ENCODE data around the gene RHBDF1.
A peak's percentile ranks its signal among the peaks of the same experiment; 100 is the strongest.

The RHBDF1 gene

DNA sequence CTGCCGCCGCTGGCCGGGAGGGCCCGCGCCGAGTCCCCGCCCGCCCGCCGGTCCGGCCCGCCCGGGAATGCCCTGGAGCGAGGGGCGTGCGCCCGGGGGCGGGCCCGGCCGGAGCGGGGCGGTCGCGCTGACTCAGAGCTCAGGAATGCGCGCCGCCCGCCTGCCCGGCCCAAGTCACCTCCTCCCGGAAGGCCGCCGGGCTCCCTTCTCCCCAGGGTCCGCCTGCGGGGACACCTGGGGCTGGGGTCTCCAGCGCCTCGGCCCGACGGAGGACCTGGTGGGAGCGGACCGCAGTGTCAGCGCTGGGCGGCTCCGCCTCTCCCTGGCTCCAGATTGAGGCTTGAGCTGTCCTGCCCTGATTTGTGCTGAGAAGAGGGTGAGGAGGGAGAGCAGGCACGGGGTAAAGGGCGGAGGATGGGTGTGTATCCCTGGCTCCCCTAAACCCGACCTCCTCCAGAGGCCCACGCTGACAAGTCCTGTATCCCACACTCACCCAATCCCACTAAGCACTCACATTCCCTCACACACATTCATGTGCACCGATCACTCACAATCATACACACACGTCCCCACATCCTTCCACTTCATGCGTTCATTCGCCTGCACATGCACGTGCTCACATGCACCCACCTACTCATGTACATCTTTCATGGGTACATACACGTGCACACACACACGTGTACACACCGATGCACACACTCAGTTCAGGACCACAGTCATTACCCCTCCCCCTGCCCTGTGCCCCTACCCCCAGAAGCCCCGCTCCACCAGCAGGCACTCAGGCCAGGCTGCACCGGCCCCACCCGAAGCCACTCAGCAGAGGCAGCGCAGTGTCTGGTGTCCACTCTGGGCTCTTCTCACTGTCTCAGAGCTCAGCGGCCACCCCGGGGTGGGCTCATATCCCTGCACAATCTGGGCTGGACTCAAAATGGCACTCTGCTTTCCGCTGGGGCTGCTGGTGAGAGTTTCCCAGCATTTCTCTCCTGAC lies at the start of gene RHBDF1:
TSS of gene RHBDF1 (minus strand) at position 71 of the 988 bp plus-strand sequence. CDS start 7,616 bp downstream, outside the sequence.
- DNase-seq = no peak

DNA sequence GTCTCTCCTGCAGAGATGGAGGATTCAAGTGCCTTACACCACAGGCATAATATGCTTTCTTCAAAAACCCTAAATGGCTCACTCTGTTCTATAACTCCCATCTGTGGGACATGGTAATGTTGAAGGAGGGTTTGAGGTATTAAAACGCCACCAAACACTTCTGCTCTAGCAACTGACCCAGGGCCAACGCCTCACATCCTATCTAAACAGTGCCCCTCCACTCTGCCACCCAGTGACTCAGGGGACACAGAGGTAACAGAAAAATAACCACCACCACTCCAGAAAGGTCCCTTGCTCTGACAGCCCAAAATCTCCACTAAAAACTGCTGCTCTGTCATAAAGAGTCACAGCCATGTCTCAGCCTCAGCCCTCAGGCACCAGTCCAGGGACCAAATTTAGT lies 48.3 kb upstream of the RHBDF1 start:
- DNase-seq = no peak

DNA sequence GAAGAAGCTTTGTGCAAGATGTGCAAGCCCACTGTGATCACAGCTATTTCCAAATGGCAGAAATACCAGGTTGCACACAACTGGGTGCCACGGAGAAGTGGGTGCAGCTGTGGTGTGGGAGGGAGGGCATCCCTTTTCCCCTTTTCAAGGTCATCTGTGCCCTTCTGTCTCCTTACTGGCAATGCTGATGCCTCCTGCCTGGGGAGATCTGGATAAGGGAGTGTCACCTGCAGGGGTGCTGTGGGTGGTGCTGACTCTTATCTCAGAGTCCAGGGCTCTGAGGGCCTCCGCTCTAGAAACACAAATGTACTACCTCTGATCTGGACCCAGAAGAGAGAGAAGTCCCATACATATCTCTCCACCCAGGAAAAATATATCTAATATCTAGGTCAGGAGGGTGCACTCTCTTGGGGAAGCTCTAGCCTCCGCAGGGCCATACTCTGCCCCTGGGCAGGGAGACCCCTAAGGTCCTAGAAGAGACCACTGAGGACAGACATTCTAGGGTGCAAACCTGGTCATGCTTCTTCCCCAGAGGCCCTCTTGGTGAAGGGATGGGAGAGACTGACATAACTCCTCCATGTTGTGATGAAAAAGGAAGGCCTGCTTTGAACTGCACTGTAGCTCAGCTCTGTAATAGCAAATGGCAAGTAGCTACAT lies 47.5 kb upstream of the RHBDF1 start:
- no peak for DNase-seq

GRCh38 chr16:119295-119694 lies 46.9 kb upstream of the RHBDF1 start:
- no peak for DNase-seq

DNA sequence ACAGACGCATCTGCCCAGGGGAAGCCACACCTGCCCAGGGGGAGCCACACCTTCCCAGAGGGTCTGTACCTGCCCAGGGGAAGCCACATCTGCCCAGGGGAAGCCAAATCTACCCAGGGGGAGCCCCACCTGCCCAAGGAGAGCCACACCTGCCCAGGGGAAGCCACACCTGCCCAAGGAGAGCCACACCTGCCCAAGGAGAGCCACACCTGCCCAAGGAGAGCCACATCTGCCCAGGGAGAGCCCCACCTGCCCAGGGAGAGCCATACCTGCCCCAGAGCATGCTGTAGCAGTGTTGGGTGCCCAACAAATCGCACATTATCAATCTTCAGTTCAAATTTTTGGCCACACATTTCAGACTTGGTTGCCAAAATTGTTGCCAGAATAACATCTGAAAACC lies 46.4 kb upstream of the RHBDF1 start:
- no peak for DNase-seq

DNA sequence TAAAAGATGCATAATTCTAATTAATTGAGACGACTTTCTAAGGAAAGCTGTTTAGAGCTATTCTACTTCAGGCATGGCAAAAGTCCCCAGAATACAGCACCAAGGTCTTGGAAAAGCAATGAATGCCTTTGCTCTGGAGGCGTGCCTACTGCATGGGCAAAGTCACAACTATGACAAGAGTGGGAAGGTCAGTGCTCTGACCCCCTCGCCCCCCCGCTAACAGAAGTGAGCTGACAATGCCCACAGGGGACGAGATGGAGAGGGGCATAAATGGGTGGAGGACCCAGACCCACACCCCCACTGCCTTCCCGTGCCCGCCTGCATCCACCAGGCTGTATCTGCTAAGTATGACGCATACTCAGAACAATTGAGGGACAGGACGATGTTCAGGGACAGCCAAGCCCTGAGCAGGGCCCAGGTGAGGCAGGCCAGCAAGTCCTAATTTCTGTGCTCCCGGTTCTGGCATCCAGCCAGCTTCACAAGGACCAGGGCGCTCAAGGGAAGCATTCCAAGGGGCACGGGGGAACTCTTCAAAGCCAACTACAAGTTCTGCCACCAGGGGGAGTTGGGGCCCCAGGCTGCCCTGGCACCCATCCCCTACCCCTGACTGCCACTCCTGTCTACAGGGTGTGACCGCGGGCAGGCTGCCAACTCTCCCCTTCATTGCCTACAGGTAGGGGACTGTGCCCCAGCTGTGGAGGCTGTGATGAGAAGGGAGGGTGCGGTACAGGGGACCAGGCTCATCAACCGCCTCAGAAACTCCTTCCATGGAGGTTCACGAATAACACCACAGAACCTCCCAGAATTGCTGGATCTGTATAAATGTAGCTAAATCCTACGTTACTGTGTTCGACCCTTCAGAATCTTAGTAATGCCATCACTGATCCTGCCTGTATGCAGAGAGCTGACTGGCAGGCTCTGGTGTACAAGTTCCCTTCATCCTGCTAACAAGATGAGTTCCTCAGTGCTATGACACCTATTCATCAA lies 45.2 kb upstream of the RHBDF1 start:
- DNase-seq = peak; percentile 84

GRCh38 chr16:116015-116414 lies 43.6 kb upstream of the RHBDF1 start:
- no peak for DNase-seq

DNA sequence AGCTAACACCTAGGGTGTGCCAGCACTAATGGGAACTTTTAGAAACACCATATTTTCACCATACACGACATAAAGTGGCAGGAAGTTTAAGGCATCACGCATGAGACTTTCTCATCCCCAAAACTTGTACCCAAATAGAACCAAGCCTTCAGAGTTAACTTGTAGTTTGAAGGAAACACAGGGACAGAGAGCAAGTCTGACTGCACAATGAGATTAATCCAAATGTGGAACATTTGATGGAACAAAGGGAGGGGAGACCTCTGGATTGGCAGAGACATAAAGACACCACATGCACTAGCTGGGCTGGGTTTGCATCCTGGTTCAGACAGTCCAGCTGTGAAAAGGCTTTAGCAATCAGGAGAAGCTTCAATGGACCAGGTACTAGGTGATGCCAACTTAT lies 41.9 kb upstream of the RHBDF1 start:
- DNase-seq = no peak

DNA sequence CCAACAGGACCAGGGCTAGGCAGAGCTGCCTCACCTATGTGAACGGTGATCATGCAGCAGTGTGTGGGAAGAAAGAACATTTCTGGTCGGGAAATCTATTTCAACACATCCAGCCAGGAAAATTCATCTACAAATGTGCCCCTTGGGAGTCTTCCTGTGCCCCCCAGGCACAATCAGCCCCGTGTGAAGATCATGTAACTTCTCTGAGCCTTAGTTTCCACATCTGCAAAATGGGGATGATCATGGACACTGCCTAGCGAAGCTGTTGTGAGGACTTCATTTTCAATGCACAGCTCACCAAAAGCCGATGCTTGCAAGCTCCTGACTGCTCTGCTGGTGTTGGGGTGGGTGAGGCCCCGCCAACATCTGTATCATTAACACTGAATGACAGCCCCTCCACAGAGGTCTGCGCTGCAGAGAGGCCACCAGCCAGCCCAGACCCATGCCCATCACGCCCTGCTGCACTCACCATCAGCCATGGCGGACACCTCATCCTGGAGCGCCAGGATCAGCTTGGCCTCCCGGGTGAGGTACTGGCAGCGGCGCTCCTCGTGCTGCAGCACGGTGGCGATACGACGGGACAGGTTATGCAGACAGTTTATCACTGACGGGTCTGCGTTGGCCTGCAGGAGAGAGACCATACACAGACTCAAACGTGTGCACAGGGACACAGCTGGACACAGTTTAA lies 39.9 kb upstream of the RHBDF1 start:
- no peak for DNase-seq

GRCh38 chr16:106623-107324 lies 34.3 kb upstream of the RHBDF1 start:
- peak; percentile 68 for DNase-seq

GRCh38 chr16:105521-105920 lies 33.1 kb upstream of the RHBDF1 start:
- DNase-seq = no peak

- no peak for DNase-seq
These were observed 32.5 kb upstream of the RHBDF1 start for GRCh38 chr16:104928-105327.

- DNase-seq = no peak
These were observed 31.9 kb upstream of the RHBDF1 start for GRCh38 chr16:104355-104754.

DNA sequence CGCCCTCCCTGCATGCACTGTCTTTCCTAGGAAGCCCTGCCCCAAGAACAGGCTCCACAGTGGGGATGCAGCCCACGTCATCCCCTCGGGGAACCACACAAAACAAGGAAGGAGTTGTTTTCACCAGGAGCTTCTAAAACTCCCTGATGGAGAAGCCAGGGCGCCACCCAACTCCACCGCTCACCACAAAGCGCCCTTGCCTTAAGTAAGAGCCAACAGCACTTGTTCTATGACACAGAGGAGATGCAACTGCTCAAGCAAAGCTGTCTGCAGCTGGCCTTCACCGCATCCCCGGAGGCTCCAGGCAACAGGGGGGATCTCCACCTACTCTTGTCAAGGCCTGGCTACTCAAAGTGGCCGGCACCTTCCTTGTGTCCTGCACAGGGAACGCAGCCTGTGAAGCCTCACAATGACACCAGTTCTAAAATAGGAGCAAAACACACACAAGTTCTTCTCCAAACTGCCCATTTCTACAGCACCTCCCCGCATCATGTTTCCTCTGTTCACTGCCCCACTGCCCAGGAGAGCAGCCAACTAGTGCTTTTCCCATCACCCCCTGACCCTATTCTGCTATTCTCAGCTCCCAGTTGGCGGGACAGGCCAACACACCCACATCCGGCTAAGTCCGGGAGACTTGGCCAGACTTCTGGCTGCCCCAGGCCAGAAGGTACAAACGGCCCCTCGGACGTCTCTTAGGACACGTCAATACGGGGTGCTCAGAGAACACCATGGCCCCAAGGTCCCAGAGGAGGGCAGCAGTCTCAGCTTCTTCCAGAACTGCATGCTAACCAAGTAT lies 29.8 kb upstream of the RHBDF1 start:
- no peak for DNase-seq

DNA sequence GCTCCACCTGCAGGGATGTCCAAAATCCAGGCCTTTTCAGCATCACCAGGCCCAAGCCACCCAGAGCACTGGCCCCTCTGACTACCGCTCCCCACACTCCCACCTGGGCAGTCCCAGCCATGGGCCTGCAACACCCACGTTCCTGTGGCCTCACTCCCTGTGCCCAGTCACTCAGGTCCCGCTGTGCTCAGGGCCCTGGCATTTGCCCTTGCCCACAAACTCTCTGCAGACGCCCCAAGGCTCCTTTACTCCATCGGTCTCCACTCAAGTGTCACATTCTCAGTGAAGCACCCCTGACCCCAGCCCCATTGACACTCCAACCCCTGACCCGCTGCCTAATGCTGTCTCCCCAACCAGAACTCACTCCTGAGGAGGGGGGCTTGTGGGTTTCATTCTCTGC lies 29.2 kb upstream of the RHBDF1 start:
- no peak for DNase-seq

DNA sequence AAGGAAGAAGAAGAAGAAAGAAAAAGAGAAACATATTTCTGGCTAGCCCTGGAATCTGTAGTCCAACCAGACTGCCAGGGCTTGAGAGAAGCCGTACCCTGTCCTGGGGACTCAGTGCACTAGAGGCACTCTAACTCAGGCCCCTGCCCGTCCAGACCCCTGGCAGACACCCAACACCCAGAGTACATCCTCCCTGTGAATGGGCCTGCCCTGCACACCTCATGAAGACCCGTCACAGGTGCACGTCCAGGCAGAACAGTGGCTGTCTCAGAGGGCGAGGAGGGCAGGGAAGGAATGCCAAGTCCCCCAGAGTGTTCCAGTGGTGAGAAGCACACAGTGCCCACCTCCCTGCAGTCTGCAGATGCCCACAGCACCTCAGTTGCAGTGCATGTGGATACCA lies 28.6 kb upstream of the RHBDF1 start:
- DNase-seq = no peak

- DNase-seq = no peak
These were observed 25.4 kb upstream of the RHBDF1 start for GRCh38 chr16:97822-98221.

DNA sequence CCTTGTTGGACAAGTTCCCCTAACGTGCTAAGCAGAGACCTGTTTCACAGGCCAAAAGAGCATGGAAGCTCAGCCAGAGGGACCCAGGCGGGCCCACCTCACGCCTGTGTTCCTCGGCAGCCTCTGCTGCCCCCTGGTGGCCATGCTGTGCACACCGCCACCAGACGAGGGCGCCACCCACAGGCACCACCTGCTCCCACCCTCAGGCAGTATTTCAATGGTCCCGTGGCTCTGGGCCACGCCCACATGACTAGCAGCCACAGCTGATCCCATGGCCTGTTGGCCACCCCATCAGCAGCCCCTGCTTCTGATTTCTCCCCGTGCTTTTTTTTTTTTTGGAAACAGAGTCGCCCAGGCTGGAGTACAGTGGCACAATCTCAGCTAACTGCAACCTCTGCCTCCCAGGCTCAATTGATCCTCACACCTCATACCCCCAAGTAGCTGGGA lies 24.5 kb upstream of the RHBDF1 start:
- peak; percentile 96 for DNase-seq

DNA sequence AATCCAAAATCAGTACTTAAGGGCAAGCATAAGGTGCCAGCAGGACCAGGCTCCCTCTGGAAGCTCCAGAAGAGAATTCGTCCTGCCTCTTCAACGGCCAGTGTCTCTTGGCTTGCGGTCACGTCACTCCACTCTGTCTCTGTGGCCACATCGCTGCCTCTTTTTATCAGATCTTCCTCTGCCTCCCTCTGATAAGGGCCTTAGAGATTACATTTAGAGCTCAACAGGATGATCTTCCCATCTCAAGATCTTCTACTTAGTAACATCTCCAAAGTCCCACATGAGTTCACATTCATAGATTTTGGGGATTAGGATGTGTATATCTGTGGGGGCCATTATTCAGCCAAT lies 22.5 kb upstream of the RHBDF1 start:
- no peak for DNase-seq

- no peak for DNase-seq
These were observed 20.3 kb upstream of the RHBDF1 start for GRCh38 chr16:92431-93339.

Data from activated CD8-positive, alpha-beta memory T cell treated with anti-CD3 and anti-CD28 coated beads for 24 hours (primary cell).